HG02981 (cell line): Measurements from ENCODE around the gene OBI1.
"Not testable (repeated sequence)": the region's sequence is repeated elsewhere in the genome, so short reads cannot be mapped to it uniquely, and the experiment has no call there.

ENCODE experiments used
- ATAC-seq: cut with Tn5 transposase; IDR thresholded peaks from one replicate; pipeline ENCODE4 v1.9.1; 2021; ENCODE audit warnings: mild to moderate bottlenecking, moderate library complexity; ENCODE audit not compliant: unreplicated experiment

The OBI1 gene

GRCh38 chr13:78649997-78650716, 8.8 kb downstream of the OBI1 start:
- ATAC-seq, result no peak

DNA sequence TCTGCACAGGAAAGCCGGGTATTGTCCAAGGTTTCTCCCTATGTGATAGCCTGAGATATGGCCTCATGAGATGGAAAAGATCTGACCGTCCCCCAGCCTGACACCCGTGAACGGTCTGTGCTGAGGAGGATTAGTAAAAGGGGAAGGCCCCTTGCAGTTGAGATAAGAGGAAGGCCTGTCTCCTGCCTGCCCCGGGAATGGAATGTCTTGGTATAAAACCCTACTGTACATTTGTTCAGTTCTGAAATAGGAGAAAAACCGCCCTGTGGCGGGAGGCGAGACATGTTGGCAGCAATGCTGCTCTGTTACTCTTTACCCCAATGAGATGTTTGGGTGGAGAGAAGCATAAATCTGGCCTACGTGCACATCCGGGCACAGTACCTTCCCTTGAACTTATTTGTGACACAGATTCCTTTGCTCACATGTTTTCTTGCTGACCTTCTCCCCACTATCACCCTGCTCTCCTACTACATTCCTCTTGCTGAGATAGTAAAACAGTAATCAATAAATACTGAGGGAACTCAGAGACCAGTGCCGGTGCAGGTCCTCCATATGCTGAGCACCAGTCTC, 11.8 kb downstream of the OBI1 start:
- ATAC-seq, result not testable (repeated sequence)

- no peak for ATAC-seq
These were observed 20.7 kb downstream of the OBI1 start for GRCh38 chr13:78638216-78638615.

- no peak for ATAC-seq
These were observed 22.5 kb downstream of the OBI1 start for GRCh38 chr13:78636495-78636894.

GRCh38 chr13:78632996-78633395, 26.0 kb downstream of the OBI1 start:
- no peak for ATAC-seq

- ATAC-seq, result no peak
These were observed 27.9 kb downstream of the OBI1 start for GRCh38 chr13:78631077-78631476.

GRCh38 chr13:78630511-78630910, 28.4 kb downstream of the OBI1 start:
- no peak for ATAC-seq

DNA sequence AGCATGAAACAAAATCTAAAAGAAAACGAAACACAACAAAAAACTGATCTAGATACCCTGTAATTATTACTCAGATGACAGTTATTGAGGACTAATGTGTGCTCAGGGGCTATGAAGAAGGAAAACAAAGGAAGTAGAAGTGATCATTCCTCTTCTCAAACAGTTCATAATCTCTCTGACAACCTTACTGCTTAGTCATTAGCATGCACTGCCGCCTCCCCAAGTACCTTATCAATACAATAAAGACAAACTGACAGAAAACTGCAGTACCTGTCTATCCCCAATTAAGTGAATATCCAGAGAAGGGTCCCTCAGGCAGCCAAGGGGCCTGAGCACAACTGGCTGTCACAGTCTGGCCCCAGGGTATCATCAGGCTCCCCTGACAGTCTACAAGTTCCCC, 33.6 kb downstream of the OBI1 start:
- ATAC-seq, result no peak

DNA sequence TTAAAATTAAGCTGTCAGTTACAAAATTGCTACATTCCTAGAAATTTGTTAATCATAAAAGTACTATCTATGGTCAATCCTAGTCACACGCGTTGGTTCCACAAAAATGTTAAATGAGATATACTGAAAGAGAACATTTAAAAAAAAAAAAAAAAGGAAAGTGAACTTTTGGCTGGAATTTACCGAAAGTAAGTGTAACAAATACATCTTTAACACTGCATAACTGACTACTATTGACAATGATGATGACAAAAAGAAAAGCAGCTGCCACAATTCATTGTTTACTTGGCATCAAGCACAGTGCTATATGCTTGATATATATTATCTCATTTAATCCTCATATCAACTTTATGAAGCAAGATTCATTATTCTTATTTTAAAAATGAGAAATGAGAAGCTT, 35.8 kb downstream of the OBI1 start:
- ATAC-seq, result no peak

- ATAC-seq, result no peak
These were observed 38.0 kb downstream of the OBI1 start for GRCh38 chr13:78620936-78621470.

- ATAC-seq, result no peak
These were observed 40.5 kb downstream of the OBI1 start for GRCh38 chr13:78618411-78618810.

DNA sequence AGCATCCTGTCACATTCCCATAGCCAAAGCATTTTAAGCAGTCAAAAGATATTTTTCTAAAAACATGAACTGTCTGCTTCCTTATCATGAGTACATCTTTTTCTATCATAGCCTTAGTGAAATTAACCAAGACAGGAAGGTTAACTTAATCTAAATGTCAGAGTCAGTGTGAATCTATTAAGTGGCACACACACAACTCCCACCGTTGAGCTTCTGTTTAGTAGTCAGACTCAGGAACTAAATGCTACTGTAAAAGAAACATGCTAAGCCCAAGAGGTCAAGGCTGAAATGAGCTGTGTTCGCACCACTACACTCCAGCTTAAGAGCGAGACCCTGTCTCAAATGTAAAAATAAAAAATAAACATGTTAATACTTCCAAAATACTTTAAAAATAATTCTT, 47.9 kb downstream of the OBI1 start:
- ATAC-seq, result no peak

DNA sequence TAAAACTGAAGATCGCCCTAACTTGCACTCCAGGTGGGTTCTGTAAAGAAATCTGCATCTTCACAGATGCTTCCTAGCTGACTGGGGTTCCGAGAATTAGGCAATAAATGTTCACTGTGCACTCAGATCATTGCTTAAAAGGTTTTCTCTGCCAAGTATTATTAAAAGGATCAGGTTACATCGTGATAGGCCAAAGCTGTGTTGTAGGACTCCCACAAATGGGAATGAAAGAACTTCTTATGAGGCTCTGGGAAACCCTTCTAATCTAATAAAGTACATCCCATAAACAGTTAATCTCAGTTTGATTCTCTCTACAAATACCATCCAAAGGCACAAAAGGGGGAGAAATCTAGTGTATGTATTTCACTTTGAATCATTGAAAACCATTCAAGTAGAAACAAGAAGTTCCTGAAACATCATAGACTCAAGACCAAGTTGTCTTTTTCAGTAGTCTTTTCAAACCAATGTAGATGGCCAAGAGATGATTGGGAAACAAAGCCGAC, 48.5 kb downstream of the OBI1 start:
- no peak for ATAC-seq

DNA sequence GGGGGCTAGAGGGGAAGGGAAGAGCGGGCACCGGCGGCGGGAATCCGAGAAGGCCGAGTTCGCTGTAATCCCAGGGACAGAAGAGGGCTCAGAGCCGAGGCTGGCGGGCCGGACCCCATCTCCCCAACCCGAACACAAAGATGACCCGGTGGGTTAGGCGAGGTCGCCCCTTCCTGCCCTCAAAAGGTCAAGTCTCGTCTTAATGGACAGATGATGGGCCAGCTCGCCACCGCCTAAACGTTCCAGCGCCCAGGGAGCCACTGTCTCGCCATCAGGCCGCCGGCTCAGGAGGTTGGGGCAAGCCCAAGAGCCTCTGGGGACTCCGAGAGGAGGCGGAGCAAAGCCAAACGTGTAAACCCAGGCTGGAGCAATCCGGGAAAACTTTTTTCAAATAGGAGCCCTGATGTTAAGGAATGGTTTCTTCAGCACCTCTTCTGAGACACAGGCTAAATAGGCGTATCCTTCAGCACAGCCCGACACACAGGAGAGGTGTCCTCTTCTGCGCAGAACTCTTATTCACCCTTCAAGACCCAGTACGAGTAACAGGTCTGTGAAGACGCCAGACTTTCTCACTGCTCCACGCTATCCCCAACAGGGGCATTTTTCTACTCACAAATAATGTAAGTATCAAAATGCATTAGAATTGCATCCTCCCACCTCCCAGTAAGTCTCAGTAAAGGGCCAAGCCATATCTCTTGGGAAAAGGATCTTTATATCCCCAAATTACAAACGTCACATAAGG, 49.3 kb downstream of the OBI1 start:
- no peak for ATAC-seq

DNA sequence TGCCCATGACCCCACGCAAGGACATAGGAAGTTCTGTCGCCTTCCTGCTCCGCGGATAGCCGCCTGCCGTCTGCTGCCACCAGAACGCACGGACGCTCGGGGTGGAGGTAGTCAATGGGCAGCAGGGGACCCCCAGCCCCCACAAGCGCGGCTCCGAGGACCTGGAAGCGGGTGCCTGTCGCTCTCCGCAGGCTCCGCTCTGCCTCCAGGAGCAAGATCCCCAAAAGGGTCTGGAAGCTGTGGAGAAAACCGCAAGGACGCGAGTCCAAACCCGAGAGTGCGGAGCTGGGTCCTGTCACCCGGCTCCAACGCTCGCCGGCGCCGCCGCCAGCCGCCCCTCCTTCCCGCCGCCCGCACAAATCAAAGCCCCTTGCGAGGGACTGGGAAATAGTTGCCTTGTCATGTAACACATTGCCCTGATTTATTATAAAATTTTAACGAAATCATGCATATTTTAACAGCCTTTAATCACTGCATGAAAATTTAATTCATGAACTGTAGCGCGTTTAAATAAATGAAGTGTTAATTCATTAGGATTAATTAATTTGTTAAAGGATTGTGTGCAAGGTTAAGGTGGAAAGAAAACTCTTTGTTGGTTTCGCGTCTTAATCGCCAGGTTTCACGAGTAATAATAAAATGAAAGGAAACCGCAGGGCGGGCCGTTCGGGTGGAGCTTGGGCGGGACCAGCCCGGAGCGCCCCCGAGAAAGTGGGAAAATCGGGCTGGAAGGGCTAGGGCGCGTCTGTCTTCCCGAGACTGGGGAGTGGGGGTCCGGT, 50.1 kb downstream of the OBI1 start:
- ATAC-seq, result no peak

GRCh38 chr13:78608252-78608687, 50.7 kb downstream of the OBI1 start:
- ATAC-seq, result no peak

DNA sequence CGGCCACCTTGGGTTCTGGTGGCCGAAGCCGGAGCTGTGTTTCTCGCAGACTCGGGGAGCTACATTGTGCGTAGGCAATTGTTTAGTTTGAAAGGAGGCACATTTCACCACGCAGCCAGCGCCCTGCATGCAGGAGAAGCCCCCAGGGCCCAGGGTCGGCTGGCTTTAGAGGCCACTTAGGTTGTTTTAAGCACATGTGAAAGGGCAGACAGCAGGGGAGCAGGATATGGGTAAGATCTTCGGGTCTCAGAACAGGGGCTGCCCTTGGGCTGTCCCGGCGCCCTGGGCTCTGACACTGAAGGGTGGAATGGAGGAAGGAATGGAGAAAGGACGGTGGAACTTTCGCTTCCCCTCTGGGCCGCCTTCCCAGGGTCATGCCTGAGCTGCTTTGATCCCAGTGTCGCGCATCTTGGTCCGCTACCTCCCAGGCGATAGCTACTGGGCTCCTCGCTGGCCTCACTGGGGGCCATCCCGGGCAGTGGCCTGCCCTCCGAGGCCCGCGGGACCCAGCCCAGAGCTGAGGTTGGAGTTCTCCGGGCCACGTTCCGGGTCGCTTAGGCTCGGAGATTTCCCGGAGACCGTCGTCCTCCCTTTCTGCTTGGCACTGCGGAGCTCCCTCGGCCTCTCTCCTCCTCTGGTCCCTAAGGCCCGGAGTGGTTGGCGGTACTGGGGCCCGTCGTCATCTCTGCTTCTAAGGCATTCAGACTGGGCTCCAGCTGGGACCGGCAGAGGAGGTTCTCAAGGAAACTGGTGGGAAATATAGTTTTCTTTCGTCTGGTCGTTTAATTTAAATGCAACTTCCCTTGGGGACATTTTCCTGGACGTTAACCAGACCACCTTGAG, 51.3 kb downstream of the OBI1 start:
- ATAC-seq, result no peak

DNA sequence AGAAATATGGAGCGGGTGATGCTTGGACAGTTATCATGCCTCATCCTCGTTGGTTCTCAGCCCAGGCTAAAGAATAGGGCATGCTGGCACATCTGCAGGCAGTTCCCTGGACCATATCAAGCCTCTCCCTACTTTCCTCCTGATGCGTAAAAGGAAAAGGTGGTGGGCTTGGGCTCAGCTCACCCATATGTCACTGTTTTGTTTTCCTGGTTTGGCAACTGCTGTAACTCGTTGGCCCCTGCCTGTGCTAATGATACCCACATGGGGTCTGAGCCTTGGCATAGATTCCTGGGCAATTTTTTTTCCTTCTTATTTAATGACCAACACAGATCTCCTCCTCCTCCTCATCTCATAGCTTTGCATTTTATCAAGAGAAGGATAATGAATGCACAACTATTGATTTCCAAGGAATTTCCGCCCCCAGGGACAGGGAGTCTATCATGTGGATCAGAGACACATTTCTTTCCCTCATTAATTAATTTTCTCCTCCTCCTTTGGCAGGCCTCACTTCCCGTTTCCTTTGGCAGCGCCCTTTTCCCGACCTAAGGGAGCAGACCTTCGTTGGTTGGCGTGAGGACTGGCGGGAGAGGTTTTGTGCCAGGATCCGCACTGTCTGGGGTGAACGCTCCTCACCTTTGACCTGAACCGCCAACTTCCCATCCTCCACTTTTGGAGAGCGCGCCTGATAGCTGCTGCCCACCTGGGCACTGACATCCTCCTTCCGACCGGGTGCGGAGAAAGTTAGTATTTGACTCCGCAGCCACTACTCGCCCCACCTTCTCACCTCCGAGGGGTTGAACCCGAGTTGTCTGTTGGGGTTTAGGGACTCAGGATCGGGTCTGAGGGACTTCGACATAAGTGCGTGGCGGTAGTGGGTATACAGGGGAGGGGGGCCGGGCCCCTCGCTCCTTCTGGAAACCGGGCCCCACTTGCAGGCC, 52.2 kb downstream of the OBI1 start:
- ATAC-seq, result no peak
